Hematopoietic multipotent progenitor cell treated with erythropoietin and hydrocortisone succinate and interleukin-3 and kit ligand, for 8 days (in vitro differentiated cells): ENCODE measurements around the gene PRKD1.
"Not testable (repeated sequence)": the region's sequence is repeated elsewhere in the genome, so short reads cannot be mapped to it uniquely, and the experiment has no call there.

Source experiments
- DNase-seq: peaks from one replicate; pipeline ENCODE4 v3.0.0-alpha.2; 2015

The PRKD1 gene

DNA sequence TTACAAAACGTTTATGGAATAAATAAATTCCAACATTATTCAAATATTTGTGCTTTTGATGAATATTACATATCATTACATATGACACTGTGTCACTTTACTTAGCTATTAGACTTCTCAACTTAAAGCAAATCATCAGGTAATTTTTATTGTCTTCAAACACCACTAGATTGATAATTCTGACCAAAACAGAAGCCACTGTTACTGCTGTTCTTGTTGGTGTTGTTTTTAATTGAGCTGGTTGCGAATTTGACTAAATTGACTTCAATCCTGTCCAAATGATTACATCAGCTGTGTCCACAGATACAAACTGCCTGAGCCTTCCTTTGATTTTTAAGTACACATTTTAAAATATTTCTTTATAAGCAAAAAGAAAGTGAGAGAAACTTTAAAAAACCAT is 29.2 kb downstream of the PRKD1 start:
- no peak for DNase-seq

DNA sequence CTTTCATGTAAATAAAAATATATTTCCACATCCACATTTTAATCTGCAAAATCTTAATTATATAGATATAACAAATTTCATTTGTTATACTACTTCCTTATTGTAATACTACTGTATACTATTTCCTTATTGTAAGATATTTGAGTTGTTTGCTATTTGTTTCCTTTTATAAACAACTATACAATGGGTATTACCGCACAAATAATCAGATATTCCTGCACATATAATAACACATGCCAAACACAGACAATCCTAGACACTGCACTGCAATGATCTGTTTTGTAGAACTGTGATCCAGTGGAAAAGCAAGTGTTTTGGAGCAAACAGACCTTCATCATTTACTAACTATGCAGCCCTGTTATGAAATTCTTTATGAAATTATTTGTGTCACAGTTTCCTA is 30.5 kb downstream of the PRKD1 start:
- no peak for DNase-seq

DNA sequence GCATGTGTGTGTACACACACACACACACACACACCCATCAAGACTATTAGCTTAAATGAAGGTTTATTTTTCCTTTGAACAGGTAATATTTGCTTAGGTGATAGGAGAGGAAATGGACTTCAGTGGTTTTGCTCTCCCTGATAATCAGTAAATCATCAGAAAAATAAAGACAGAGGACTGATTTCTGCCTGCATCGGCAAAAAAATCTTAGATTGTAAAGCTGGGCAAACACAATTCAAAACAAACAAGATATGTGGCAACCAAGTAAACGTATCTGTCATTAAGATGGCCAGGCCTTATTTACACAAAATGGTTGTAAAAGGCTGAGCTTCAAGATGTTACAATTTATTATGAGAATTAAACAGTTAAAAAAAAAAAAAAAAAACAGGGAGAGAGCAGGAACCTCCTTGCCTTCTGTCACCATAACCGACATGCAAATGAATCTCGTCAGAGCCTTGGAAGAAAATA is 31.3 kb downstream of the PRKD1 start:
- DNase-seq, result no peak

DNA sequence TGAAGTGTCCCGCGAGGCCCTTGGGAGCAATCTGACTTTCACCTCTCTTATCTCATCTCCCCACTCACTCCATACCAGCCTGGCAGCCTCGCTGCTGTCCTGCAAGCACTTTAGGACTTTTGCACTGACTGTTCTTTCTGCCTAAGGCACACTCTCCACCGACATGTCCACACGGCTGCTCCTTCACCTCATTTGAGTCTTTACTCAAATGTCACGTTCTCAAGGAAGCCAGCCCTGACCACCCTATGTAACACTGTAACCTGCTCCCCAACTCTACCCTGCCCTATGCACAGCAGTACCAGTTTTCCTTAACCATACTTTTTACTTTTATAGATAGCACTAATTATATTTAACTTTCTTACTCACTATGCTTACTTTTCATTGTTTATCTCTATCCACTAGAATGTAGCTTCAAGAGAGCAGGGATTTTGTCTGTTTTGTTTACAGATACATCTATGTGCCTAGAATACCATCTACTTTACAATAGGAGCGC is 32.0 kb downstream of the PRKD1 start:
- DNase-seq, result no peak

DNA sequence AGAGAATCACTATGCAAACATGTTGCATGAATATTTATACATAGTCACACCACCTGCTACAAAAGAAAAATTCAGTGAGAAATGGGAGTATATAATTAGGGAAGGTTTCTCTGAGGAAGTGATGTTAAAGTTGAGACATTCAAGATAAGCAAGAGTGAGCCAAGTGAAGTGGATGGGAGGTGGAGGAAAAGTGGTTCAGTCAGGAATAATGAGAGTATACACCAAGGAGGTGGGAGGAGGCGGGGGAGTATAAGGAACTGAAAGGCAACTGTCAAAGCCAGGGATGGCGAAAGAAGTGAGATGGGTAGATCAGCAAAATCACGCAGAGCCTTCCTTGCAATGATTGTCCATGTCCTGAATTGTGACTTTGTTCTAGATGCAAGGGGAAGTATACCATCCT is 33.7 kb downstream of the PRKD1 start:
- DNase-seq, result no peak

DNA sequence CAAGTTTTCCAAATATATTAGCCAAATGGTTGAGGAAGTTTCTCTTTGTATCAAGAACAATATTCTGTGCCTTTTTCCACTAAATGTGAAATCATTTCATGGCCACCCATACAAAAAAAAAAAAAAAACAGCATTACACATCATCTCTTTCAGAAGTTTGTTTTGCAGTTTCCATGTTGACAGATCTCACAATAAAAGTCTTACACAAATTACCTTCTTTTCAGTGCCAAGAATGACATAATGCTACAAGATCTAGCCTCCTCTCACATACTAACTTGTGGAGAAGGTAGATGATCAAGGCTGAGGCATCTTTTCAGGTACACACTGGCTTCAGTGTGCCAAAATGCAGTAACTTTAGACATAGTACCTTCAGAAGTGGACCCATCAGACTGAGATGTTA is 35.3 kb downstream of the PRKD1 start:
- no peak for DNase-seq

DNA sequence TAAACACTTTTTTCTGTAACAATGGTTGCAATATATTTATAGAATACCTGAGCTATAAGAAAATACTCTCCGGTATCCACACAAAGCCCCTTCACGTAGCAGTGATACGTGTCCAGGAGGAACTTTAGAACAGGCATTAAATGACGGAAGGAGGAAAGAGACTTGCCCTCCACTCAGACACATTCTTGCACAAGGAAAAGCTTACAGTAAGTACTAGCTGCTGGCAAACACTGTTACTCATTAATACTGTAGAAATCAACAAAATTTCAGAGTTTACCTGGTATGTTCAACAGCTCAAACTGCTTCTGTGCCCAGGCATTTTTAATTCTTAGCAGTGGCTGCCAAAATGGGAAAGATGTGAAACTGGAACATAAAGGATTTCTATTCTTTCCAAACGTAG is 41.7 kb downstream of the PRKD1 start:
- DNase-seq, result no peak

DNA sequence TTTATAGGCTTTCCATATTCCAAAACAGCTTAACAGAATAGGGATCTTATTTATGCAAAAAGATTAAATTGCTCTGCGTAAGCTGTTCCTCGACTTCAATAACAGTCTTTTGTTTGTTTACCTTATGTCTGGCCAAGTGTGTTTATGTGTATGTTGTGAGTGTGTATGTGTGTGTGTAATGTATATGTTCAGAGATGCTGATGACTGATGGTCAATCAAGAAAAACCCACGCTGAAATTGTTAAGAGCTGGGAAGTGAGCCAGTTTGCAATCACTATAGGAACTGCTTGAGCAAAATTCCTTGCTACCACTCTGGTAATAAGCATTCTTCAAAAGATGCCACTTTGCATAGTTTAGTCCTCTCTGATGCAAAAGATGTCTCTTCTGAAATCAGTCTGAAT is 59.6 kb downstream of the PRKD1 start:
- DNase-seq, result no peak

DNA sequence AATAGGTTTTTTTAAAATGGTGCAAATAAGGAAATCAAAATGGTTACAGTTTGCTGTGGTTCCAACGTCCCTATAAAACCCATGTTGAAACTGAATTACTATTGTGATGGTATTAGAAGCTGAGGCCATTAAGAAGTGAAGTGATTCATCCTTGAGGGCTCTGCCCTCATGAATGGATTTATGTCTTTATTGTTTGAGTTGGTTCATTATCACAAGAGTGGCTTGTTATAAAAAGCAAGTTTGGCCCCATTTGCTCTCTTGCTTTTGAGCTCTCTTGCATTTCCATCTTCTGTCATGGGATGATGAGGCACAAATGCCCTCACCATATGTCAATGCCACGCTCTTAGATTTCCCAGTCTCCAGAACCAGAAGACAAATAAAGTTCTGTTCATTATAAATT is 62.3 kb downstream of the PRKD1 start:
- no peak for DNase-seq

DNA sequence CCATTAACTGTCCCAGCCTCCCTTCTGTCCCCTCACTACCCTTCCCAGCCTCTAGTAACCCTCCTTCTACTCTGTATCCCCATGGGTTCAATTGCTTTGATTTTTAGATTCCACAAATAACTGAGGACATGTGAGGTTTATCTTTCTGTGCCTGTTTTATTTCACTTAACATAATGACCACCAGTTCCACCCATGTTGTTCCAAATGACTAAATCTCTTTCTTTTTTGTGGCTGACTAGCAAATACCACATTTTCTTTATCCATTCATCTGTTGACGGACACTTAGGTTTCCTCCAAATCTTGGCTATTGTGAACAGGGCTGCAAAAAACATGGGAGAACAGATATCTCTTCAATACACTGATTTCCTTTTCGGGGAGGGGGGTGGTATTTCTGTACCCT is 65.7 kb downstream of the PRKD1 start:
- no peak for DNase-seq

DNA sequence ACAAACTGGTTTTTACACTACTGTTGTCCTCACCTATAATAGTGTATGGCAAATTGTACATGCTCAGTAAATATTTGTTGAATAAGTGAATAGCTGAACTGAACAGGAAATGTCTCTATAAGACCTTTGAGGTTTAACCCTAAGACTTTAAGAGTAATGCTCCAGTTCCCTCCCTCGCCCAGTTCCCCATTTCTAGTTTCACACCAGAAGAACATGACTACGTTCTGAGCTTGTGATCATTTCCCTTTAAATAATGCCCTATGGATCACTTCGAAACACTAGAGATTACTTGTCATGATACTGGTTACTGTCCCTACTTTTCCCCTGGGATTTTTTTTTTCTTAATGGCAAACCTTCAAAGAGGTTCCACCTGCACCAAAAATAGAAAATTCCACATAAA is 69.3 kb downstream of the PRKD1 start:
- DNase-seq, result no peak

DNA sequence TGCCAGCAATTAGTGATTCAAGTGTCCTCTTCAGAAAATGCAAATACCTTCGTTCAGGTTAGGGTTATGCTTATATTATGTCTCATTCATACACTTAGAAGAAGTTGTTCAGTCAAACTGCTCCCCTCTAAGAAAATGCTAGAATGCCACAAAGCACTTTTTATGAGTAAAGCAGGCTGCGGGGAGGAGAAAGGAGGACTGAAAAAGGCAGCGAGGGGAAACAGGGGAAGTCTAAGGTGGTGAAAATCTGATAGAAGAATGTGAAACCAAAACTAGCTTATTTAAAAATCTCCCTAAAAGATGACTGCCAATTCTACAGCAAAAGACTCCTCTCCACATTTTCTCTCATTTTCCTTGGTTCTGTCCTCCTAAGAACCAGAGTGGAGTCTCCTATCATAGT is 70.1 kb downstream of the PRKD1 start:
- no peak for DNase-seq

DNA sequence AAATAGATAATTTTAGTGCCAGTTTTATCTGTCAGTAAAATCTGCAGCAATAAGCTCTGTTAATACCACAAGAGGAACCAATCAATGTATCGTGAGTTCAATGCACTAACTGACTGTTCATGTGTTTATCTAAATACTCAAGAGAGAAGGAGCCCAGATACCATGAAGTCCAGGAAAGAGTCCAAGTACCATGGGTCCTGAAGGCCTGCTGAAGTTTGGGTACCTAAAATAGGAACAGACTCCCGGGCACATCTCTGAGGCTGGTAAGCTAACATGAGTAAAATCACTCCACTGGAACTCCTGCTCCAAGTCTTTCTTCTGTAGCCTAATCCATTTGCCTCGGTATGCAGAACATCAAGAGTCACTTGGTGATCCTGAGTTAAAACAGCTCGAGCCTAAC is 71.1 kb downstream of the PRKD1 start:
- DNase-seq, result no peak

DNA sequence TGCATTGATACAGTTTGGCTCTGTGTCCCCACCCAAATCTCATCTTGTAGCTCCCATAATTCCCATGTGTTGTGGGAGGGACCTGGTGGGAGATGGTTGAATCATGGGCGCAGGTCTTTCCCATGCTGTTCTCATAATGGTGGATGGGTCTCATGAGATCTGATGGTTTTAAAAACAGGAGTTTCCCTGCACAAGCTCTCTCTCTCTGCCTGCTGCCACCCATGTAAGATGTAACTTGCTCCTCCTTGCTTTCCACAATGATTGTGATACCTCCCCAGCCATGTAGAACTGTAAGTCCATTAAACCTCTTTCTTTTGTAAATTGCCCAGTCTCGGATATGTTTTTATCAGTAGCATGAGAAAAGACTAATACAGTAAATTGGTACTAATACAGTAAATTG is 74.0 kb downstream of the PRKD1 start:
- not testable (repeated sequence) for DNase-seq

DNA sequence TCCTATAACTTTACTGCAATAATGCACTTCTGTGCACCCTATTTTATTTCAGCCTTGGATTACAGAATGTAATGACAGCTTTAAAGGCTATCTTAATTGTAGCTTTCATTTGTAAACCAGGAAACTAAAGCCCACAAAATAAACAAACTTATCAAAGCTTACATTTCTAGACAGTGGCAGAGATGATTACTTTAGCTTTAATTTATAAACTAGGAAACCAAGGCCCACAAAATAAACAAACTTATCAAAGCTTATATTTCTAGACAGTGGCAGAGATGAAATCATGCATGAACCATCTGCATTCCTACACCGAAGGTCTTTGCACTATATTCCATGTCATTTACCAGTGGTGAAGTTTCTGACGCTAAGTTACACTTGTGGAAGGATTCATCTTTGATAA is 74.4 kb downstream of the PRKD1 start:
- no peak for DNase-seq

DNA sequence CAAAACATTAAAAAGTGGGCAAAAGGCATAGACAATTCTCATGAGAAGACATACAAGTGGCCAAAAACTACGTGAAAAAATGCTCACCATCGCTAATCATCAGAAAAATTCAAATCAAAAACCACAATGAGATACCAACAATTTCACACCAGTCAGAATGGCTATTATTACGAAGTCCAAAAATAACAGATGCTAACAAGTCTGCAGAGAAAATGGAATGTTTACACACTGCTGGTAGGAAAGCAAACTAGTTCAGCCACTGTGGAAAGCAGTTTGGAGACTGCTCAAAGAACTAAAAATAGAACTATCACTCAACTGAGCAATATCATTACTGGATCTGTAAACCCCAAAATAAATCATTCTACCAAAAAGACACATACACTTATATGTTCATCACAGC is 76.2 kb downstream of the PRKD1 start:
- no peak for DNase-seq

DNA sequence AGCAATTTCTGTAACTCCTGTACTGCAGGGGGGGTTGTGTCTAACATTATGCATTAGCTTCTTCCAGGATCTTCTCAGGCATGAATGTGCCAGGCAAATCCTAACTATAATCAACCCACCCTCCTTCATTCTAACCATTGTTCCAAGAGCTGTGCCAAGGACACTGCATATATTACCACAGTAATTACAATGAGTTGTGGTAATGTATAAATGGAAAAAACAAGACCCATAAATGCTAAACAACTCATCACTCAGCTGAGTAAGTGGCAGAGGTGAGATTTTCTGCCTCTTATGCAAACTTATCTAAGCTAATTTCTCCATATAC is 80.6 kb downstream of the PRKD1 start:
- DNase-seq, result no peak

DNA sequence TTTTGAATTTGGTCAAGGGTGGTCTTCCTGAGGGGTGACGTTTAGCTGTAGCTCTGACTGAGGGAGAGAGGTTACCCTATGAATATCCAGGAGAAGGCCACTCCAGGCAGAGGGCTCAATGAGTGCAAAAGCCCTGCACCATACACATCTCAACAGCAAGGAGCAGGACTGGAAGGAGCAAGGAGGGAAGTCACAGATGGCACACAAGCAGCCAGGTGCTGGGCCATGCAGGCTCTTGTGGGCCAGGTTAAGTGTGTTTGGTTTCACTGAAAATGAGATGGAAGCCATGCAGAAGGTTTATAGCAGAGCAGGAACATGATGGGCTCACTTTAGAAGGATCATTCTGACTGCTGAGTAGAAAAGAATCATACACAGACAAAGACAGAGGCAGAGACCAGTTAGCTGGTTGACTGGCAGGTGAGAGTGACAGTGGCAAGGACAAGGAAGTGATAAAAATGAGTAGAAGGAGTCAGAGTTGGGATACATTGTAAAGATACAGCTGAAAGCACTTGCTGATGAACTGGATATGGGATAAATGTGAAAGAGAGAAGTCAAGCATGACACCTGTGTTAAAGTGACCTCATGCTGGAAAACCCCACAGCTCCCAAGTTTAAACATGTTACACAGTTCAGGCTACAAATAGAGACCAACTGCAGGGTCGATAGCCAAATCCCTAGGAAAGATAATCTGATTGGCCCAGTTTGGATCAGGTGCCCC is 81.2 kb downstream of the PRKD1 start:
- no peak for DNase-seq

DNA sequence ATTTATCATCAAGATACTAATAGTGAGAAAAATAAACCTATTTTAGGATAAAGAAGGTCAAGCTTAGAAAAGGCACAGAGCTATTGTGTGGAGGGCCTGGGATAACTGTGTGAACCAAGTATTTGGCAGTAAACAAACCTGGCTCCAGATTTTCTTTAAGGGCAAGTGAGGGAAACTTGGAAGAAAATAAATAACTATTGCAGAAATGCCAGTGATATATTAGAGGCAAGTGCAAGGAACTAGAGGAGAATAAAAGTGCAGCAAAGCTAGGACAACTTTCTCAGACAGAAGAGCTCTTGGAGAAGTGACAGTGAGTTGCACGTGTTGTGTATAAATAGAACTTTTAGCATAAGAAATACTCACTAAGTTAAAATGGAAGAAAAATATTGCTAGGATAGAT is 83.7 kb downstream of the PRKD1 start:
- DNase-seq, result no peak

DNA sequence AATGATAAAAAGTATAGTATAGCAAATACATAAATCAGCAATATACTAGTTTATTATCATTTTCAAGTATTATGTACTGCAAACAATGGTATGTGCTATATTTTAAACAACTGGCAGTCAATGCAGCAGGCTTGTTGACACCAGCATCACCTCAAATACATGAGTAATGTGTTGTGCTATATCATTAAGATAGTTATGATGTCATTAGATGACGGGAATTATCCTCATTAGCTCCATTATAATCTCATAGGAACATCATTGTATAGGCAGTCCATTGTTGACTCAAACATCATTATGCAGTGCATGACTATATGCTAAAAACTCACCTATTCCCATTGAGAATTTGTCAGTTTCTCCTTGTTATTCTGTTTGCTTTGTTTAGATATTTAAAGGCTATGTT is 85.4 kb downstream of the PRKD1 start:
- no peak for DNase-seq

DNA sequence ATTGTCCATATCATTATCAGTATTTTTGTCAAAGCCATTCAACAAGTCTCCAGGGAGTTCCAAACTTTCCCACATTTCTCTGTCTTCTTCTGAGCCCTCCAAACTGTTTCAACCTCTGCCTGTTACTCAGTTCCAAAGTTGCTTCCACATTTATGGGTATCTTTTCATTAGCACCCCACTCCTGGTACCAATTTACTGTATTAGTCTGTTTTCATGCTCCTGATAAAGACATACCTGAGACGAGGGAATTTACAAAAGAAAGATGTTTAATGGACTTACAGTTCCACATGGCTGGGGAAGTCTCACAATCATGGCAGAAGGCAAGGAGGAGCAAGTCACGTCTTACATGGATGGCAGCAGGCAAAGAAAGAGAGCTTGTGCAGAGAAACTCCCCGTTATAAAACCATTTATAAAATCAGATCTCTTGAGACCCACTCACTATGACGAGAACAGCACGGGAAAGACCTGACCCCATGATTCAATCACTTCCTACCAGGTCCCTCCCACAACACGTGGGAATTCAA is 87.2 kb downstream of the PRKD1 start:
- not testable (repeated sequence) for DNase-seq

DNA sequence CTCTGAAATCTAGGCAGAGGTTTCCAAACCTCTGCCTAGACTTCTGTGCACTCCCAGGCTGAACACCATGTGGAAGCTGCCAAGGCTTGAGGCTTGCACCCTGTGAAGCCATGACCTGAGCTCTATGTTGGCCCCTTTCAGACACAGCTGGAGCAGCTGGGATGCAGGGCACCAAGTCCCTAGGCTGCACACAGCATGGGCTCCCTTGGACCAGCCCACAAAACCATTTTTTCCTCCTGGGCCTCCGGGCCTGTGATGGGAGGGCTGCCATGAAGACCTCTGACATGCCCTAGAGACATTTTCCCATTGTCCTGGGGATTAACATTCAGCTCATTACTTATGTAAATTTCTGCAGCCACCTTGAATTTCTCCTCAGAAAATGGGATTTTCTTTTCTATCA is 88.0 kb downstream of the PRKD1 start:
- DNase-seq, result not testable (repeated sequence)

DNA sequence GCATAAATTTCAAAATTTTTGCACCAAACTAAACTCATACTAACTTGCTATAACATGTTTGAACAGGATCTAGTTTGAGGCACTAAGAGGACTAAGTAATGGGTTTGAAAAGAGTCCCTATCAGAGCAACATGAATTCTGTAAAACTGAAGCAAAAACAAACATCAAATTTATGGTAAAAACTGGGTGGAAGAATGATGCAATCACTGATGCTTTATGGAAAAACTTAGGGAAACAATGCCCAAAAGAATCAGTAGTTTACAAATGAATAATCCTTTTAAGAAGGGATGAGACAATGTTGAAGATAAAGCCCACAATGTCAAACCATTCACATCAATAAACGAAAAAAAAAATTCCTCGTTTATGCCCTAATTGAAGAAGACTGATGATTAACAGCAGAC is 88.9 kb downstream of the PRKD1 start:
- DNase-seq, result no peak

DNA sequence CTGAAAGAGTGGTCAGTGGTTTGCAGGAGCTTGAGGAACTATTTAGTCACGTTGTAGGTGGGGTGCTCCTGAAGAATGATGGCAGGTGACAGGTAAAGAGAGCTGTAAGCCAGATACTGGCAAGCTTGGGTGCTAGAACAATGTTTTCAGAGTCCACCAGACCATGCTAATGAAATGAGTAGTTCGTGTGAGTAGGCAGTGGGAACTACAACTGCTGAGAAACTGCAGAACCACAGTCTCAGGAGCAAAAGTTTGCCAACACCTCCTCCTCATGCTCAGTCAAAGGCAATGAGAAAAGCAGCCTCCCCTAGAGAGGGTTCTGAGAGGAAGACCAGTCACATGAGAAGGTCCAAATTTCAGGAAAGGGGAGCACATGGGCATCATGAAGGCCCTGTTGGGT is 91.3 kb downstream of the PRKD1 start:
- DNase-seq, result no peak

DNA sequence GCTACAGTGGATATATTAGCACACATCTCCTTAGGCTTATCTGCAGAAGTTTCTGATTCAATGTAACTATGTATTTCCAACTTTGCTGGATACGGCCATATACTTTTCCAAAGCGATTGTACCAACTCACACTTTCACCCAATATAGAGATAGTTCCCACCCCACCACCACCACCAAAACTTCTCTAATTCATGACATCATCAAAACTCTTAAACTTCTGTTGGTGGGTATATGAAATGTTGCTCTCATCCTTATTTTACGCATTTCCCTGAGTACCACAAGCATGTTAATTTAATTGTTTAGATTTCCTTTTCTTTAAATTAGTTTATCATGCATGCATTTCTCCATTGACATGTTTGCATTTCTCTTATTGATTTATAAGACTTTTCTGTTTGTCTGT is 95.6 kb downstream of the PRKD1 start:
- no peak for DNase-seq
